GM23338 (cell line): ENCODE results near the gene SARNP. TPM values are rescaled to one million over a fixed set of nuclear protein-coding genes. Genes with fewer than 3 reads are reported as not detected.

Experiments
- ATAC-seq: fragments of 200-7000 bp; cut with Tn5 transposase; 3 replicates; pipeline ENCODE4 v1.9.1; 2020
- DNase-seq: peaks from one replicate; pipeline ENCODE4 v3.0.0-alpha.2; 2015; ENCODE audit warnings: low spot score
- H2AFZ ChIP-seq: fragments of 200-600 bp; sonication (generic); 2 replicates; pipeline ENCODE4 v1.8.0; 2016; ENCODE audit warnings: antibody characterized with exemption, mild to moderate bottlenecking, moderate library complexity
- H3F3A ChIP-seq: fragments of 200-600 bp; sonication (generic); replicated peaks from 2 replicates; pipeline ENCODE4 v1.8.0; 2017; ENCODE audit warnings: antibody characterized with exemption, mixed run types, low read depth
- H3K27ac ChIP-seq: fragments of 200-600 bp; sonication (generic); 2 replicates; pipeline ENCODE4 v1.6.1; 2016; ENCODE audit warnings: low read depth
- H3K27me3 ChIP-seq: fragments of 200-600 bp; sonication (generic); 2 replicates; pipeline ENCODE4 v1.8.0; 2016; ENCODE audit warnings: mild to moderate bottlenecking, mixed run types, moderate library complexity; ENCODE audit not compliant: insufficient read depth
- H3K36me3 ChIP-seq: fragments of 200-600 bp; sonication (generic); 2 replicates; pipeline ENCODE4 v1.8.0; 2016; ENCODE audit warnings: mild to moderate bottlenecking; ENCODE audit not compliant: insufficient read depth
- H3K4me1 ChIP-seq: fragments of 200-600 bp; sonication (generic); 2 replicates; pipeline ENCODE4 v1.8.0; 2016; ENCODE audit warnings: mild to moderate bottlenecking, moderate library complexity; ENCODE audit not compliant: insufficient read depth
- H3K4me2 ChIP-seq: fragments of 200-600 bp; sonication (generic); 2 replicates; pipeline ENCODE4 v1.7.1; 2017; ENCODE audit warnings: mixed run types
- H3K4me3 ChIP-seq: fragments of 200-600 bp; sonication (generic); 2 replicates; pipeline ENCODE4 v1.6.1; 2016; ENCODE audit warnings: mixed run types
- H3K79me2 ChIP-seq: fragments of 200-600 bp; sonication (generic); replicated peaks from 2 replicates; pipeline ENCODE4 v1.8.0; 2017; ENCODE audit warnings: mild to moderate bottlenecking; ENCODE audit not compliant: insufficient read depth
- H3K9me2 ChIP-seq: fragments of 200-600 bp; sonication (generic); 2 replicates; pipeline ENCODE4 v1.8.0; 2017; ENCODE audit not compliant: insufficient read depth
- H4K20me1 ChIP-seq: fragments of 200-600 bp; sonication (generic); replicated peaks from 2 replicates; pipeline ENCODE4 v1.8.0; 2017; ENCODE audit warnings: mild to moderate bottlenecking; ENCODE audit not compliant: insufficient read depth
- H3K27ac Mint-ChIP-seq: 2 replicates; pipeline ENCODE4 v1.8.0; 2020; ENCODE audit warnings: inconsistent platforms, mild to moderate bottlenecking, moderate library complexity, mixed read lengths
- H3K27me3 Mint-ChIP-seq: 3 replicates; pipeline ENCODE4 v1.8.0; 2022; ENCODE audit warnings: low read depth, mild to moderate bottlenecking, moderate library complexity, mixed read lengths, inconsistent platforms; ENCODE audit not compliant: insufficient read depth, poor library complexity
- H3K36me3 Mint-ChIP-seq: 3 replicates; pipeline ENCODE4 v1.8.0; 2021; ENCODE audit warnings: low read depth, mild to moderate bottlenecking, inconsistent platforms, moderate library complexity, mixed read lengths
- H3K4me1 Mint-ChIP-seq: 3 replicates; pipeline ENCODE4 v1.8.0; 2020; ENCODE audit warnings: mild to moderate bottlenecking, inconsistent platforms, mixed read lengths
- H3K4me3 Mint-ChIP-seq: 3 replicates; pipeline ENCODE4 v1.8.0; 2021; ENCODE audit warnings: moderate library complexity, mild to moderate bottlenecking, inconsistent platforms, mixed read lengths
- H3K9me3 Mint-ChIP-seq: 3 replicates; pipeline ENCODE4 v1.8.0; 2020; ENCODE audit warnings: moderate library complexity, mild to moderate bottlenecking, inconsistent platforms, mixed read lengths
- CREB1 ChIP-seq: fragments of 250-450 bp; sonication (Bioruptor Pico); IDR thresholded peaks from 2 replicates; pipeline ENCODE4 v1.5.0; 2020; ENCODE audit warnings: low read depth, mild to moderate bottlenecking, moderate library complexity
- CTCF ChIP-seq, 2 experiments: fragments of 200-600 bp in 1 of 2; sonication (generic) in 1 of 2; conservative IDR thresholded peaks; 2 replicates each; pipeline versions ENCODE4 v1.5.1 to v1.6.1; 2016 to 2017; ENCODE audit warnings: antibody characterized with exemption in 2 of 2, low read depth in 2 of 2, mild to moderate bottlenecking in 2 of 2, moderate library complexity in 1 of 2
- EZH2 ChIP-seq: fragments of 200-600 bp; sonication (generic); IDR thresholded peaks from one replicate; pipeline ENCODE4 v1.8.0; 2017; ENCODE audit warnings: antibody characterized with exemption, mild to moderate bottlenecking, low read depth; ENCODE audit not compliant: unreplicated experiment
- EZH2phosphoT487 ChIP-seq: fragments of 200-600 bp; sonication (generic); IDR thresholded peaks from one replicate; pipeline ENCODE4 v1.8.1; 2018; ENCODE audit warnings: antibody characterized with exemption; ENCODE audit not compliant: unreplicated experiment
- JUNB ChIP-seq: IDR thresholded peaks from one replicate; pipeline ENCODE4 v1.6.1; 2016; ENCODE audit warnings: antibody characterized with exemption; ENCODE audit not compliant: unreplicated experiment
- NANOG ChIP-seq: IDR thresholded peaks from 2 replicates; pipeline ENCODE4 v1.6.1; 2016; ENCODE audit warnings: antibody characterized with exemption, borderline replicate concordance
- POLR2AphosphoS5 ChIP-seq: IDR thresholded peaks from 2 replicates; pipeline ENCODE4 v1.6.1; 2016; ENCODE audit warnings: antibody characterized with exemption, low read depth
- REST ChIP-seq: IDR thresholded peaks from one replicate; pipeline ENCODE4 v1.6.1; 2018; ENCODE audit warnings: antibody characterized with exemption; ENCODE audit not compliant: unreplicated experiment
- STAT1 ChIP-seq: IDR thresholded peaks from one replicate; pipeline ENCODE4 v1.6.1; 2016; ENCODE audit warnings: antibody characterized with exemption; ENCODE audit not compliant: unreplicated experiment
- ZNF114 ChIP-seq: fragments of 250-450 bp; sonication (Bioruptor Pico); IDR thresholded peaks from 2 replicates; pipeline ENCODE4 v1.5.0; 2020; ENCODE audit warnings: mild to moderate bottlenecking, moderate library complexity
- ZNF331 ChIP-seq: fragments of 250-450 bp; sonication (Bioruptor Pico); IDR thresholded peaks from 2 replicates; pipeline ENCODE4 v1.5.0; 2020; ENCODE audit warnings: low read depth, mild to moderate bottlenecking, moderate library complexity
- ZNF462 ChIP-seq: fragments of 250-450 bp; sonication (Bioruptor Pico); IDR thresholded peaks from 2 replicates; pipeline ENCODE4 v1.5.0; 2020; ENCODE audit warnings: mild to moderate bottlenecking, moderate library complexity
- polyA plus RNA-seq: library from polyadenylated mRNA; unstranded; fragments of >200 nt; fragmentation: Nextera tagmentation; extraction: Ambion mirVana; gene quantifications from 2 replicates; pipeline ENCODE4 v1.2.1, GENCODE V29; 2016
- total RNA-seq: library from RNA; depleted of rRNA; stranded (reverse); fragments of >200 nt; shearing (Covaris generic); gene quantifications from 2 replicates; pipeline ENCODE4 v1.2.3, GENCODE V29; 2014
- TF ChIP-seq, protein P1 (sequence below): IDR thresholded peaks from 2 replicates; pipeline ENCODE4 v1.6.1; 2016; ENCODE audit warnings: antibody characterized with exemption

SARNP gene
- total and polyA plus RNA-seq, 2 experiments from 2014 or later, result 96.0 to 313 TPM

DNA sequence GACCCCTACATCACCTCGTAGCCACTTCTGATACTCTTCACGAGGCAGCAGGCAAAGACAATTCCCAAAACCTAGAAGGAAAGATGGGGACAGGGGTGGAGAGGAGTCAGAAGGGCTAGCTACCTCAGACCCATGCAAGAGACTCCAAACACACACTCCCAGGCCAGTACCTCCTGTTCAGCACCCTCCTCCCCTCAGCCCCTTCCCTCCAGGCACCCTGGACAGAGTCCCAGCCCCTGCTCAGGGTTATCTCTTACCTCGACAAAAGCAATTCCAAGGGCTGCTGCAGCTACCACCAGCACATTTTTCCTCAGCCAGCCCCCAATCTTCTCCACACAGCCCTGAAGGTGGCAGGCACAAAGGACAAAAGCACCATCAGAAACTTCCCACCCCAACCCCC, 92.0 kb downstream of the SARNP start:
- H3K27ac Mint-ChIP-seq, result no peak overlapping the region
- DNase-seq (no peak), ATAC-seq (no peak)
- Histone ChIP-seq H3F3A (peaks cover 16% of the 10 kb centered on the region; the same call in 1 of the 2 replicates), H3K27me3 (no peaks in the 10 kb centered on the region), H4K20me1 (0 out of 2 replicates have a peak, but pooled peaks cover 6% of the 10 kb centered on the region), H3K4me1 (peaks cover 18% of the 10 kb centered on the region), H3K36me3 (peaks cover 8% of the 10 kb centered on the region; the same call in 1 of the 2 replicates), H3K9me2 (no peaks in the 10 kb centered on the region), H2AFZ (no peak overlapping the region), H3K4me3 (no peak overlapping the region), H3K4me2 (no peak overlapping the region), H3K79me2 (peaks cover 14% of the 10 kb centered on the region), H3K27ac (0 out of 2 replicates have a peak overlapping the region, but pooled peaks have one; percentile 80)
- no peak overlapping the region; the same call in 2 of the 3 replicates for H3K4me3 Mint-ChIP-seq
- TF ChIP-seq STAT1, result no peak
- TF ChIP-seq EZH2phosphoT487, result no peak
- TF ChIP-seq POLR2AphosphoS5, result no peak
- no peak for TF ChIP-seq JUNB
- TF ChIP-seq CREB1 (CRISPR knock-in tag), result no peak
- TF ChIP-seq ZNF331, result no peak
- no peak for TF ChIP-seq ZNF114 (CRISPR knock-in tag)
- TF ChIP-seq, protein P1, sequence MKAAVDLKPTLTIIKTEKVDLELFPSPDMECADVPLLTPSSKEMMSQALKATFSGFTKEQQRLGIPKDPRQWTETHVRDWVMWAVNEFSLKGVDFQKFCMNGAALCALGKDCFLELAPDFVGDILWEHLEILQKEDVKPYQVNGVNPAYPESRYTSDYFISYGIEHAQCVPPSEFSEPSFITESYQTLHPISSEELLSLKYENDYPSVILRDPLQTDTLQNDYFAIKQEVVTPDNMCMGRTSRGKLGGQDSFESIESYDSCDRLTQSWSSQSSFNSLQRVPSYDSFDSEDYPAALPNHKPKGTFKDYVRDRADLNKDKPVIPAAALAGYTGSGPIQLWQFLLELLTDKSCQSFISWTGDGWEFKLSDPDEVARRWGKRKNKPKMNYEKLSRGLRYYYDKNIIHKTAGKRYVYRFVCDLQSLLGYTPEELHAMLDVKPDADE, result no peak
- no peak for TF ChIP-seq EZH2
- TF ChIP-seq REST, result no peak
- no peak for TF ChIP-seq CTCF (conservative IDR thresholded peaks at IDR 0.05; ENCODE audit: low read depth in 2 of 2)
- no peak for TF ChIP-seq NANOG
- no peak for TF ChIP-seq ZNF462 (CRISPR knock-in tag)
- peaks cover 30% of the 10 kb centered on the region for H3K4me1 Mint-ChIP-seq
- H3K9me3 Mint-ChIP-seq, result no peaks in the 10 kb centered on the region
- H3K36me3 Mint-ChIP-seq, result peaks cover 41% of the 10 kb centered on the region
- peaks cover 17% of the 10 kb centered on the region for H3K27me3 Mint-ChIP-seq
